DND-41 (cell line): ENCODE measurements around the gene LAMB3.
A peak's percentile ranks its signal among the peaks of the same experiment; 100 is the strongest.

Experiments
- ATAC-seq: fragments of 200-7000 bp; cut with Tn5 transposase; 3 replicates; pipeline ENCODE4 v1.9.1; 2021; ENCODE audit warnings: low read depth; ENCODE audit not compliant: insufficient read depth
- DNase-seq: peaks from one replicate; pipeline ENCODE4 v3.0.0-alpha.2; 2020
- H2AFZ ChIP-seq: 2 replicates; pipeline ENCODE4 v1.6.0; 2012; ENCODE audit warnings: low read depth, low read length
- H3K27ac ChIP-seq: 2 replicates; pipeline ENCODE4 v1.5.1; 2012; ENCODE audit warnings: low read length, inconsistent platforms
- H3K27me3 ChIP-seq: fragments of 200-600 bp; sonication (generic); 2 replicates; pipeline ENCODE4 v1.6.0; 2012; ENCODE audit warnings: low read length, mild to moderate bottlenecking, inconsistent platforms; ENCODE audit not compliant: insufficient read depth, poor library complexity
- H3K36me3 ChIP-seq: 2 replicates; pipeline ENCODE4 v1.5.1; 2012; ENCODE audit warnings: low read length, inconsistent platforms; ENCODE audit not compliant: insufficient read depth
- H3K4me1 ChIP-seq: 2 replicates; pipeline ENCODE4 v1.5.1; 2012; ENCODE audit warnings: mild to moderate bottlenecking, low read length; ENCODE audit not compliant: insufficient read depth
- H3K4me2 ChIP-seq: 2 replicates; pipeline ENCODE4 v1.6.0; 2012; ENCODE audit warnings: mild to moderate bottlenecking, moderate library complexity, low read length, inconsistent platforms; ENCODE audit not compliant: insufficient read depth
- H3K4me3 ChIP-seq, 2 experiments: fragments of 200-600 bp in 1 of 2; shearing (Covaris generic) in 1 of 2; 2 replicates each; pipeline ENCODE4 v1.5.1; 2012 to 2016; ENCODE audit warnings: inconsistent platforms in 2 of 2, low read length in 2 of 2, mild to moderate bottlenecking in 2 of 2, low read depth in 1 of 2, moderate library complexity in 1 of 2
- H3K79me2 ChIP-seq: 2 replicates; pipeline ENCODE4 v1.6.0; 2012; ENCODE audit warnings: low read length, inconsistent platforms; ENCODE audit not compliant: insufficient read depth
- H3K9ac ChIP-seq: 2 replicates; pipeline ENCODE4 v1.6.0; 2012; ENCODE audit warnings: low read depth, mild to moderate bottlenecking, inconsistent platforms, low read length, moderate library complexity
- H3K9me3 ChIP-seq: 2 replicates; pipeline ENCODE4 v1.5.1; 2012; ENCODE audit warnings: low read length, moderate library complexity, mild to moderate bottlenecking, inconsistent platforms; ENCODE audit not compliant: insufficient read depth, severe bottlenecking
- H4K20me1 ChIP-seq: 2 replicates; pipeline ENCODE4 v1.6.0; 2012; ENCODE audit warnings: low read length; ENCODE audit not compliant: insufficient read depth
- CTCF ChIP-seq: IDR thresholded peaks from 2 replicates; pipeline ENCODE4 v1.5.1; 2012; ENCODE audit warnings: borderline replicate concordance, low read length, moderate library complexity, mild to moderate bottlenecking; ENCODE audit not compliant: poor library complexity, severe bottlenecking; ENCODE audit errors: extremely low read depth
- EZH2 ChIP-seq: IDR thresholded peaks from 3 replicates; pipeline ENCODE4 v1.6.1; 2012; ENCODE audit warnings: borderline replicate concordance, low read depth, mild to moderate bottlenecking, moderate library complexity, low read length, inconsistent platforms; ENCODE audit not compliant: severe bottlenecking

The LAMB3 gene

GRCh38 chr1:209618756-209619420 is 33.3 kb downstream of the LAMB3 start:
- TF ChIP-seq EZH2 (no peak), CTCF (no peak)
- ATAC-seq: peak; percentile 70
- H3K36me3 ChIP-seq: no peaks in the 10 kb centered on the region
- no peak overlapping the region for H3K4me2 ChIP-seq
- H4K20me1 ChIP-seq: no peaks in the 10 kb centered on the region; the same call in 1 of the 2 replicates
- H2AFZ ChIP-seq: no peak overlapping the region
- H3K27ac ChIP-seq: no peak overlapping the region
- H3K27me3 ChIP-seq: peaks cover 3% of the 10 kb centered on the region
- no peak overlapping the region for H3K4me3 ChIP-seq
- H3K4me1 ChIP-seq: no peaks in the 10 kb centered on the region
- H3K9me3 ChIP-seq: no peaks in the 10 kb centered on the region
- DNase-seq: peak; percentile 15
- no peak overlapping the region for H3K9ac ChIP-seq
- no peaks in the 10 kb centered on the region for H3K79me2 ChIP-seq

GRCh38 chr1:209618291-209618690 is 33.9 kb downstream of the LAMB3 start:
- Histone ChIP-seq H3K4me3 (no peak overlapping the region), H3K9ac (no peak overlapping the region), H3K9me3 (no peaks in the 10 kb centered on the region), H4K20me1 (no peaks in the 10 kb centered on the region; the same call in 1 of the 2 replicates), H3K4me1 (no peaks in the 10 kb centered on the region), H2AFZ (no peak overlapping the region), H3K27me3 (peaks cover 6% of the 10 kb centered on the region), H3K36me3 (no peaks in the 10 kb centered on the region), H3K4me2 (no peak overlapping the region), H3K79me2 (no peaks in the 10 kb centered on the region), H3K27ac (no peak overlapping the region)
- DNase-seq: no peak
- no peak for TF ChIP-seq EZH2
- TF ChIP-seq CTCF: no peak
- no peak for ATAC-seq

- H3K9me3 ChIP-seq: no peaks in the 10 kb centered on the region
- H3K79me2 ChIP-seq: no peaks in the 10 kb centered on the region
- no peak overlapping the region for H3K4me2 ChIP-seq
- no peak overlapping the region for H3K9ac ChIP-seq
- no peak overlapping the region for H3K27ac ChIP-seq
- no peak overlapping the region for H3K4me3 ChIP-seq
- no peak for DNase-seq
- H2AFZ ChIP-seq: no peak overlapping the region
- TF ChIP-seq EZH2: no peak
- TF ChIP-seq CTCF: no peak
- H3K4me1 ChIP-seq: no peaks in the 10 kb centered on the region
- no peak for ATAC-seq
- H3K27me3 ChIP-seq: peaks cover 7% of the 10 kb centered on the region
- H3K36me3 ChIP-seq: no peaks in the 10 kb centered on the region
- H4K20me1 ChIP-seq: no peaks in the 10 kb centered on the region; the same call in 1 of the 2 replicates
Measured at GRCh38 chr1:209617755-209618154, 34.5 kb downstream of the LAMB3 start.
